Fibroblast of lung (primary cell): Measurements from ENCODE around the gene AZGP1.

Experiments
- EZH2 ChIP-seq: IDR thresholded peaks from 2 replicates; pipeline ENCODE4 v1.5.1; 2012; ENCODE audit warnings: low read length, control low read depth, mild to moderate bottlenecking; ENCODE audit errors: missing control alignments
- TF ChIP-seq, protein P1 (sequence below), 2 donors: IDR thresholded peaks in 1 of 2; conservative IDR thresholded peaks in 1 of 2; 1 replicate in 1 of 2; 2 replicates in 1 of 2; pipeline ENCODE4 v1.5.1; 2011 to 2012; ENCODE audit warnings: low read length in 2 of 2, control low read depth in 1 of 2, inconsistent platforms in 1 of 2, low read depth in 1 of 2, mild to moderate bottlenecking in 1 of 2

DNA sequence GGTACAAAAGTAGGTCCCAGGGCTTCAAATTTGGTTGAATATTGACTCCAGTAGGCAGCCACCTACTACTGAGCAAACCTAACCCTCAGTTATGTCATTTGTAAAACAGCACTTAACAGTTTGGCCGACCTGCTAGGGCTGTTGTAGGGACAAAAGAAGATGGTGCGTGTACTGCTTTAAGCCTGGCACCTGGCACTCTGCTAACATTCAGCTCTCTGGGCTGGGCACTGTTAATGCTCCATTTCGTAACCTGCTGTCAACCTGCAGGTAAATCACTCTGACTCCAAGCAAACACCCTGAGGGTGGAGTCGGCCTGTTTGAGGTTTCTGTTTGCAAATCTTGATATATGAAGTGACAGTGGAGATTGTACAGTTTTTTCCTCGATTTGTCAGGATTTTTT is 46.8 kb upstream of the AZGP1 start:
- no peak for TF ChIP-seq EZH2
- TF ChIP-seq, protein P1, sequence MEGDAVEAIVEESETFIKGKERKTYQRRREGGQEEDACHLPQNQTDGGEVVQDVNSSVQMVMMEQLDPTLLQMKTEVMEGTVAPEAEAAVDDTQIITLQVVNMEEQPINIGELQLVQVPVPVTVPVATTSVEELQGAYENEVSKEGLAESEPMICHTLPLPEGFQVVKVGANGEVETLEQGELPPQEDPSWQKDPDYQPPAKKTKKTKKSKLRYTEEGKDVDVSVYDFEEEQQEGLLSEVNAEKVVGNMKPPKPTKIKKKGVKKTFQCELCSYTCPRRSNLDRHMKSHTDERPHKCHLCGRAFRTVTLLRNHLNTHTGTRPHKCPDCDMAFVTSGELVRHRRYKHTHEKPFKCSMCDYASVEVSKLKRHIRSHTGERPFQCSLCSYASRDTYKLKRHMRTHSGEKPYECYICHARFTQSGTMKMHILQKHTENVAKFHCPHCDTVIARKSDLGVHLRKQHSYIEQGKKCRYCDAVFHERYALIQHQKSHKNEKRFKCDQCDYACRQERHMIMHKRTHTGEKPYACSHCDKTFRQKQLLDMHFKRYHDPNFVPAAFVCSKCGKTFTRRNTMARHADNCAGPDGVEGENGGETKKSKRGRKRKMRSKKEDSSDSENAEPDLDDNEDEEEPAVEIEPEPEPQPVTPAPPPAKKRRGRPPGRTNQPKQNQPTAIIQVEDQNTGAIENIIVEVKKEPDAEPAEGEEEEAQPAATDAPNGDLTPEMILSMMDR (conservative IDR thresholded peaks at IDR 0.05 in 1 of 2, IDR thresholded peaks at IDR 0.05 in 1 of 2; ENCODE audit: low read depth in 1 of 2, low read length in 2 of 2), result no peak
